Natural killer cell (primary cell): ENCODE results near the gene SLC25A29. TPM values are rescaled to one million over a fixed set of nuclear protein-coding genes. Genes with fewer than 3 reads are reported as not detected.

Experiments
- ATAC-seq, 3 donors: fragments of 150-1000 bp in 2 of 3; fragments of 200-7000 bp in 1 of 3; cut with Tn5 transposase; 1 replicate in 1 of 3; 2 replicates in 2 of 3; pipeline ENCODE4 v1.10.0; 2021; ENCODE audit warnings: mild to moderate bottlenecking in 2 of 3, moderate library complexity in 2 of 3
- DNase-seq, 2 donors: peaks; one replicate each; pipeline versions ENCODE4 v3.0.0 to v3.0.0-alpha.2; 2013 to 2021; ENCODE audit warnings: mixed read lengths in 1 of 2
- H3K27ac ChIP-seq: one replicate; pipeline ENCODE4 v1.5.1; 2013; ENCODE audit warnings: mild to moderate bottlenecking, low read length
- H3K27me3 ChIP-seq: one replicate; pipeline ENCODE4 v1.6.1; 2013; ENCODE audit warnings: low read length; ENCODE audit not compliant: control insufficient read depth, insufficient read depth
- H3K36me3 ChIP-seq: one replicate; pipeline ENCODE4 v1.6.1; 2013; ENCODE audit warnings: low read length; ENCODE audit not compliant: control insufficient read depth, insufficient read depth
- H3K4me1 ChIP-seq: one replicate; pipeline ENCODE4 v1.6.1; 2013; ENCODE audit warnings: low read length; ENCODE audit not compliant: control insufficient read depth, insufficient read depth
- H3K4me3 ChIP-seq: one replicate; pipeline ENCODE4 v1.5.1; 2013; ENCODE audit warnings: low read length
- H3K9me3 ChIP-seq: one replicate; pipeline ENCODE4 v1.6.1; 2013; ENCODE audit warnings: low read length; ENCODE audit not compliant: control insufficient read depth, insufficient read depth
- H3K27ac Mint-ChIP-seq, 2 donors: one replicate each; pipeline ENCODE4 v1.8.0; 2022; ENCODE audit warnings: mild to moderate bottlenecking in 2 of 2, mixed read lengths in 2 of 2, moderate library complexity in 1 of 2
- H3K27me3 Mint-ChIP-seq, 2 donors: one replicate each; pipeline ENCODE4 v1.8.0; 2022; ENCODE audit warnings: low read depth in 2 of 2, mixed read lengths in 2 of 2
- H3K36me3 Mint-ChIP-seq: one replicate; pipeline ENCODE4 v1.8.0; 2022; ENCODE audit warnings: mixed read lengths
- H3K4me1 Mint-ChIP-seq, 2 donors: one replicate each; pipeline ENCODE4 v1.8.0; 2022; ENCODE audit warnings: mixed read lengths in 2 of 2
- H3K4me3 Mint-ChIP-seq: one replicate; pipeline ENCODE4 v1.8.0; 2022; ENCODE audit warnings: mild to moderate bottlenecking, moderate library complexity, mixed read lengths
- H3K9me3 Mint-ChIP-seq, 2 donors: one replicate each; pipeline ENCODE4 v1.8.0; 2022; ENCODE audit warnings: mixed read lengths in 2 of 2
- CTCF ChIP-seq: fragments of 200-600 bp; IDR thresholded peaks from one replicate; pipeline ENCODE4 v1.8.0; 2022; ENCODE audit warnings: antibody characterized with exemption
- WGBS: methylation state at CpG from one replicate; pipeline ENCODE4 v1.1.7; 2013; ENCODE audit warnings: missing lambda C conversion rate; ENCODE audit not compliant: insufficient coverage; 5-methylcytosine and 5-hydroxymethylcytosine counted together
- intact Hi-C: fragments of 100-400 bp; cut with micrococcal nuclease; formaldehyde crosslinking; loops from one replicate; pipeline ENCODE4 v1.14.2; 2022
- total RNA-seq, 4 donors: library from RNA; stranded (reverse); fragments of 120-200 nt in 1 of 4; gene quantifications; one replicate each; pipeline versions ENCODE4 v1.2.3 to v1.2.4, GENCODE V29; 2013 to 2022

Gene SLC25A29
- total RNA-seq, 3 donors from 2014 or later (not counting 1 experiment from before 2014, with no cell fraction given): 8.6 to 80.7 (median 69.3) TPM

GRCh38 chr14:100278702-100279101, 27.5 kb downstream of the SLC25A29 start:
- Histone ChIP-seq H3K36me3 (peaks cover 9% of the 10 kb centered on the region), H3K4me1 (peaks cover 12% of the 10 kb centered on the region), H3K4me3 (no peak overlapping the region), H3K9me3 (no peaks in the 10 kb centered on the region), H3K27me3 (no peaks in the 10 kb centered on the region), H3K27ac (no peak overlapping the region)
- intact Hi-C loops: no loop called here
- ATAC-seq (peak; percentile 67 to 83 (median 71)), DNase-seq (peak in 1 of 2 donors; percentile 24)
- H3K9me3 Mint-ChIP-seq: no peaks in the 10 kb centered on the region
- H3K36me3 Mint-ChIP-seq: no peaks in the 10 kb centered on the region
- H3K4me3 Mint-ChIP-seq: no peak overlapping the region
- H3K4me1 Mint-ChIP-seq: peaks cover 41 to 43% of the 10 kb centered on the region in 2 donors
- 26% methylated on average over 8 of the region's 8 CpGs for WGBS
- peak overlapping the region; percentile 53 to 76 for H3K27ac Mint-ChIP-seq
- no peak for TF ChIP-seq CTCF
- H3K27me3 Mint-ChIP-seq: no peaks in the 10 kb centered on the region

GRCh38 chr14:100275214-100275613, 31.0 kb downstream of the SLC25A29 start:
- no peak overlapping the region for H3K27ac ChIP-seq
- peak overlapping the region; percentile 57 to 66 for H3K27ac Mint-ChIP-seq
- no peaks in the 10 kb centered on the region for H3K9me3 Mint-ChIP-seq
- peaks cover 42 to 46% of the 10 kb centered on the region in 2 donors for H3K4me1 Mint-ChIP-seq
- no peaks in the 10 kb centered on the region for H3K27me3 Mint-ChIP-seq
- peaks cover 12% of the 10 kb centered on the region for H3K4me1 ChIP-seq
- H3K4me3 Mint-ChIP-seq: no peak overlapping the region
- no peak for TF ChIP-seq CTCF
- no peak for ATAC-seq
- H3K27me3 ChIP-seq: no peaks in the 10 kb centered on the region
- no peaks in the 10 kb centered on the region for H3K9me3 ChIP-seq
- H3K36me3 Mint-ChIP-seq: no peaks in the 10 kb centered on the region
- peaks cover 7% of the 10 kb centered on the region for H3K36me3 ChIP-seq
- H3K4me3 ChIP-seq: no peak overlapping the region
- WGBS: 36% methylated on average over 6 of the region's 7 CpGs
- intact Hi-C loops: no loop called here
- DNase-seq: no peak

GRCh38 chr14:100274250-100274649, 32.0 kb downstream of the SLC25A29 start:
- peaks cover 7% of the 10 kb centered on the region for H3K36me3 ChIP-seq
- no peaks in the 10 kb centered on the region for H3K9me3 Mint-ChIP-seq
- H3K36me3 Mint-ChIP-seq: no peaks in the 10 kb centered on the region
- no peak overlapping the region for H3K4me3 Mint-ChIP-seq
- intact Hi-C loops: no loop called here
- H3K4me3 ChIP-seq: no peak overlapping the region
- ATAC-seq (no peak), DNase-seq (no peak)
- H3K27me3 ChIP-seq: no peaks in the 10 kb centered on the region
- H3K27ac ChIP-seq: no peak overlapping the region
- H3K27me3 Mint-ChIP-seq: no peaks in the 10 kb centered on the region
- TF ChIP-seq CTCF: no peak
- H3K27ac Mint-ChIP-seq: peak overlapping the region; percentile 57 to 66
- peaks cover 6% of the 10 kb centered on the region for H3K4me1 ChIP-seq
- H3K9me3 ChIP-seq: no peaks in the 10 kb centered on the region
- peaks cover 36 to 40% of the 10 kb centered on the region in 2 donors for H3K4me1 Mint-ChIP-seq
- WGBS: 93% methylated on average over 4 of the region's 4 CpGs
